K562 (cell line): ENCODE data around the gene RAPGEF5. TPM values are rescaled to one million over a fixed set of nuclear protein-coding genes. Genes with fewer than 3 reads are reported as not detected.

Experiments
- ATAC-seq: fragments of 200-7000 bp; cut with Tn5 transposase; 3 replicates; pipeline ENCODE4 v1.9.1; 2020; ENCODE audit warnings: moderate library complexity
- BruUV-seq: library from RNA; stranded (reverse); fragments of 400-500 nt; replicated peaks from 2 replicates; lab custom pipeline; 2021; lab: Mats Ljungman, UMichigan
- CTCF ChIA-PET: fragments of 300-600 bp; formaldehyde crosslinking; extraction: SDS; loops from one replicate; lab custom pipeline; 2021; ENCODE audit warnings: low intra/inter-chr PET ratio; lab: Yijun Ruan, JAX
- POLR2A ChIA-PET: fragments of 300-600, 350-650 bp; sonication (Branson Sonifier 250); formaldehyde crosslinking; extraction: SDS; loops from one replicate; lab custom pipeline; 2021; ENCODE audit warnings: antibody characterized with exemption, inconsistent platforms; lab: Yijun Ruan, JAX
- DNase-seq, 4 experiments: peaks; one replicate each; pipeline versions ENCODE4 v3.0.0 to v3.0.0-alpha.2; 2011 to 2018; ENCODE audit warnings: low spot score in 3 of 4, mixed read lengths in 3 of 4; ENCODE audit errors: extremely low read depth in 1 of 4
- FAIRE-seq: peaks from 2 replicates; lab custom pipeline; 2011; peaks lifted over from hg19 to GRCh38; lab: Jason Lieb, UNC
- H2AFZ ChIP-seq: 2 replicates; pipeline ENCODE4 v1.6.0; 2011; ENCODE audit warnings: low read depth, low read length, control low read depth, inconsistent platforms
- H3K27ac ChIP-seq: fragments of 200-600 bp; 3 replicates; pipeline ENCODE4 v1.8.0; 2011; ENCODE audit warnings: low read depth, mild to moderate bottlenecking, control low read depth, inconsistent platforms, low read length, moderate library complexity, mixed read lengths; ENCODE audit errors: extremely low read depth
- H3K27me3 ChIP-seq, 2 experiments: fragments of 300-600 bp in 1 of 2; 2 replicates in 1 of 2; 3 replicates in 1 of 2; pipeline versions ENCODE4 v1.6.0 to v1.8.0; 2011; ENCODE audit warnings: inconsistent platforms in 2 of 2, low read length in 2 of 2, mild to moderate bottlenecking in 1 of 2, mixed read lengths in 1 of 2, moderate library complexity in 1 of 2; ENCODE audit not compliant: control insufficient read depth in 2 of 2, insufficient read depth in 2 of 2
- H3K36me3 ChIP-seq: fragments of 300-600 bp; 3 replicates; pipeline ENCODE4 v1.8.0; 2011; ENCODE audit warnings: mild to moderate bottlenecking, low read length, inconsistent platforms; ENCODE audit not compliant: control insufficient read depth, insufficient read depth
- H3K4me1 ChIP-seq, 2 experiments: fragments of 200-600 bp in 1 of 2; replicated peaks in 1 of 2; 2 replicates in 1 of 2; 3 replicates in 1 of 2; pipeline versions ENCODE4 v1.5.1 to v1.8.0; 2011; ENCODE audit warnings: inconsistent platforms in 2 of 2, low read length in 2 of 2, mild to moderate bottlenecking in 1 of 2, mixed read lengths in 1 of 2, moderate library complexity in 1 of 2; ENCODE audit not compliant: control insufficient read depth in 2 of 2, insufficient read depth in 2 of 2
- H3K4me2 ChIP-seq: 2 replicates; pipeline ENCODE4 v1.6.1; 2011; ENCODE audit warnings: low read length, control low read depth, inconsistent platforms, mixed read lengths; ENCODE audit not compliant: insufficient read depth
- H3K4me3 ChIP-seq: fragments of 200-600 bp; sonication (generic), shearing (Covaris generic); 2 replicates; pipeline ENCODE4 v1.5.1; 2016; ENCODE audit warnings: control low read depth, inconsistent platforms
- H3K79me2 ChIP-seq: fragments of 200-600 bp; 3 replicates; pipeline ENCODE4 v1.8.0; 2011; ENCODE audit warnings: low read length, inconsistent platforms; ENCODE audit not compliant: control insufficient read depth, insufficient read depth
- H3K9ac ChIP-seq, 2 experiments: 2 replicates each; pipeline versions ENCODE4 v1.6.0 to v1.6.1; 2011; ENCODE audit warnings: low read depth in 2 of 2, low read length in 2 of 2, control low read depth in 1 of 2, inconsistent platforms in 1 of 2, mild to moderate bottlenecking in 1 of 2, mixed read lengths in 1 of 2; ENCODE audit not compliant: insufficient read depth in 1 of 2
- H3K9me1 ChIP-seq: one replicate; pipeline ENCODE4 v1.6.0; 2011; ENCODE audit warnings: inconsistent platforms, mild to moderate bottlenecking, low read length, moderate library complexity; ENCODE audit not compliant: control insufficient read depth, insufficient read depth
- H3K9me3 ChIP-seq: replicated peaks from 2 replicates; pipeline ENCODE4 v1.5.1; 2011; ENCODE audit warnings: low read depth, low read length, inconsistent platforms; ENCODE audit not compliant: control insufficient read depth, insufficient read depth
- H4K20me1 ChIP-seq: replicated peaks from 2 replicates; pipeline ENCODE4 v1.6.1; 2011; ENCODE audit warnings: low read length, inconsistent platforms, mixed read lengths; ENCODE audit not compliant: control insufficient read depth, insufficient read depth
- SPI1 ChIP-seq: IDR thresholded peaks from 2 replicates; pipeline ENCODE4 v1.6.1; 2011; ENCODE audit warnings: low read depth, low read length, control low read depth, borderline replicate concordance
- WGBS: fragments of 100-300 bp; shearing (Covaris generic); methylation state at CpG from one replicate; pipeline ENCODE4 v1.1.6; 2016; ENCODE audit warnings: low coverage, mixed read lengths; ENCODE audit not compliant: insufficient coverage; ENCODE audit errors: missing lambda C conversion rate; 5-methylcytosine and 5-hydroxymethylcytosine counted together
- in situ Hi-C: fragments of 300-500 bp; cut with MboI; formaldehyde crosslinking; loops from 4 replicates; pipeline ENCODE4 v1.15.0; 2018; ENCODE audit warnings: inconsistent platforms, mixed read lengths
- intact Hi-C: fragments of 100-400 bp; cut with micrococcal nuclease; formaldehyde crosslinking; loops from 2 replicates; pipeline ENCODE4 v1.14.2; 2022
- polyA plus RNA-seq, 8 experiments: library from polyadenylated mRNA; depleted of rRNA in 4 of 8; stranded (reverse) in 5 of 8; unstranded in 3 of 8; fragments of >200 nt; fragmentation: Nextera tagmentation in 2 of 8; fragmentation: Illumina TruSeq in 1 of 8; extraction: Ambion mirVana in 2 of 8; extraction: Trizol in 1 of 8; gene quantifications; 2 replicates each; pipeline versions ENCODE4 v1.2.1 to v1.2.3, GENCODE V29; 2011 to 2014; ENCODE audit warnings: inconsistent platforms in 1 of 8, missing spikeins in 1 of 8
- total RNA-seq, 7 experiments: library from RNA; depleted of rRNA in 6 of 7; stranded (reverse); fragments of >200 nt in 6 of 7; fragmentation: Illumina TruSeq in 2 of 7; extraction: Trizol in 2 of 7; gene quantifications; 2 replicates each; pipeline versions ENCODE4 v1.2.1 to v1.2.3, GENCODE V29; 2011 to 2021; ENCODE audit warnings: low replicate concordance in 1 of 7
- TF ChIP-seq, protein P1 (sequence below): fragments of 450-650 bp; IDR thresholded peaks from 2 replicates; pipeline ENCODE4 v1.7.0; 2016; ENCODE audit warnings: borderline replicate concordance

The RAPGEF5 gene
- total and polyA plus RNA-seq, 9 of the 15 experiments (the other 6 are each of a cell fraction or from before 2014, with no cell fraction given) = 0.39 to 2.0 (median 1.1) TPM

DNA sequence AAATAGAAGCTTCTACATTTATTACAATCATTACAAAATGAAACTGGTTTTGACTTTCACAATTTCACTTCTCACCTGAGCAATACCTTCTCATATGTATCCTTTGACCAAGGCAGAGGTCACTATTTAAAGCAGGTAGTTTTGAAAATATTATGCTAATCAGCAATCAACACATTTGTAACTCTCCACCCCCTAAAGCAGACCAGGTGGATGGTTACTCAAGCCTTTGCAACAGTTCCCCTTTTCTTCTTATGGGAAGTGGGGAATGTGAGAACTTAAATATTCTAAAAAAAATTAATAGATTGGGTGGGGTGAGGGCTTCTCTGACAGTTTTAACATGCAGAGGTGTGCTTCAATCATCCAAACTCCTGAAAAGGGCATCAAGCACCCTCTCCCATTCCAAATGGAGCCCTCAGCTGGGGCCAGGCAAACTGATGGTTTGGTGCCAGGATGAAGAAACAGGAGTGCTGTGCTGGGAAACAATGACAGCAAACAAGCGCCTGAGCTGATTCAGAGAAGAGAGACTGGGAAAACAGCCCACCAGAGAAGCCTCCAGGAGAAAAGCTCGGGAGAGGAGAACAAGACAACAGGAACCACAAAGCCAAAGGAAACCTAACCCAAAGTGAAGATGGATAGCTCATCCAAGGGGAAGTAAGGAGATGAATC, 17.1 kb downstream of the RAPGEF5 start:
- ATAC-seq (no peak), DNase-seq (no peak), FAIRE-seq (no peak)
- Histone ChIP-seq H2AFZ (no peak overlapping the region), H3K36me3 (no peaks in the 10 kb centered on the region), H3K79me2 (no peaks in the 10 kb centered on the region), H3K9ac (no peak overlapping the region), H3K9me3 (no peaks in the 10 kb centered on the region; the same call in 1 of the 2 replicates), H3K4me3 (no peak overlapping the region), H3K4me2 (no peak overlapping the region), H4K20me1 (no peaks in the 10 kb centered on the region), H3K9me1 (no peaks in the 10 kb centered on the region), H3K27me3 (no peaks in the 10 kb centered on the region), H3K4me1 (peaks cover 0 to 3% of the 10 kb centered on the region in 2 experiments; a peak in 1 of 5 replicates), H3K27ac (no peak overlapping the region)
- intact Hi-C loops = no loop called here
- 38% methylated on average over 1 of the region's 2 CpGs for WGBS
- in situ Hi-C loops = no loop called here
- ChIA-PET CTCF (no interaction called here), POLR2A (interaction anchor here (0.7 kb wide), 2 partner anchors 34 to 113 kb away, joined by 3 read pairs; no protein-coding TSS in a partner anchor)
- TF ChIP-seq, protein P1, sequence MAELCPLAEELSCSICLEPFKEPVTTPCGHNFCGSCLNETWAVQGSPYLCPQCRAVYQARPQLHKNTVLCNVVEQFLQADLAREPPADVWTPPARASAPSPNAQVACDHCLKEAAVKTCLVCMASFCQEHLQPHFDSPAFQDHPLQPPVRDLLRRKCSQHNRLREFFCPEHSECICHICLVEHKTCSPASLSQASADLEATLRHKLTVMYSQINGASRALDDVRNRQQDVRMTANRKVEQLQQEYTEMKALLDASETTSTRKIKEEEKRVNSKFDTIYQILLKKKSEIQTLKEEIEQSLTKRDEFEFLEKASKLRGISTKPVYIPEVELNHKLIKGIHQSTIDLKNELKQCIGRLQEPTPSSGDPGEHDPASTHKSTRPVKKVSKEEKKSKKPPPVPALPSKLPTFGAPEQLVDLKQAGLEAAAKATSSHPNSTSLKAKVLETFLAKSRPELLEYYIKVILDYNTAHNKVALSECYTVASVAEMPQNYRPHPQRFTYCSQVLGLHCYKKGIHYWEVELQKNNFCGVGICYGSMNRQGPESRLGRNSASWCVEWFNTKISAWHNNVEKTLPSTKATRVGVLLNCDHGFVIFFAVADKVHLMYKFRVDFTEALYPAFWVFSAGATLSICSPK = no peak
- peak; percentile 80; the same call in 1 of the 2 replicates for TF ChIP-seq SPI1
- no TSS peak for BruUV-seq
